Measurements from ENCODE around the gene CCDC70.
"Not testable (repeated sequence)": the region's sequence is repeated elsewhere in the genome, so short reads cannot be mapped to it uniquely, and the experiment has no call there.

CCDC70 gene

DNA sequence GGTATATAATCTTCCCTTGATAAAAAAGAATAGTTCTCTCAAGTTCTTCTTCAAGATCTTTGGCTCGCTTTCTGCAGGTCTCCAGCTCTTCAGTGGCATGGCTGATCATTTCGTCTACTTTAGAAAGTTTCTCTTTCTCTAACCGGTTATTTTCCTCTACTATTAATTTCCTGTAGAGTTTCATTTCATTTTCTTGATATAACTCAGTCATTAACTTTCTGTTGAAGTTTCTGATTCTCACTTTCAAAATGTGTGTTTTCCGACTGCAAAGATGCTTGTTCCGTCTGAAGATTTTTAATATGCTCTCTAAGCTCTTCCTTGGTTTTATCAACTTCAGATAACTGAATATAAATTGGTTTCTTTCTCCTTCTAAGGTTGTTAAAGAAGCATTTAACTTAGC lies 47.5 kb downstream of the CCDC70 start:
- not testable (repeated sequence) for DNase-seq (ENCODE audit: low spot score)

DNA sequence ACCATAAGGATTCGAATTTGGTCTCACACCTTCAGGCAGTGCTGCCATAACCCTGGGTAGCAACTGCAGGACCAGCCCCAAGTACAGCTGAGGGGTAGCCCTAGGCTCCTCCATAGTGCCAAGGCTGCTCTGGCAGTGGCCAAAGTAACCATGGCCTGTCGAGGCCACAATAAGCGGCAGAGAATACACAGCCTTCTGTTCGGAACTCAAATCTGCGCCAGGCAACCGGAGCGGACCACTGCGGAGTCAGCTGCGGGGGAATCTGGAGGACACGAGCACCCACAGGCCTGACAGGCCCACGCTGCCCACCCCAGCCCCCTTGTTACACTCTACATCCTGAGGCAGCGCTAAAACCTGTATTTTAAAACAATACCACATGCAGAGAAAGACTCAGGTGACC lies 48.7 kb downstream of the CCDC70 start:
- DNase-seq (ENCODE audit: low spot score), result no peak

- no peak for DNase-seq (ENCODE audit: low spot score)
These were observed 50.3 kb downstream of the CCDC70 start for GRCh38 chr13:51912091-51912490.

DNA sequence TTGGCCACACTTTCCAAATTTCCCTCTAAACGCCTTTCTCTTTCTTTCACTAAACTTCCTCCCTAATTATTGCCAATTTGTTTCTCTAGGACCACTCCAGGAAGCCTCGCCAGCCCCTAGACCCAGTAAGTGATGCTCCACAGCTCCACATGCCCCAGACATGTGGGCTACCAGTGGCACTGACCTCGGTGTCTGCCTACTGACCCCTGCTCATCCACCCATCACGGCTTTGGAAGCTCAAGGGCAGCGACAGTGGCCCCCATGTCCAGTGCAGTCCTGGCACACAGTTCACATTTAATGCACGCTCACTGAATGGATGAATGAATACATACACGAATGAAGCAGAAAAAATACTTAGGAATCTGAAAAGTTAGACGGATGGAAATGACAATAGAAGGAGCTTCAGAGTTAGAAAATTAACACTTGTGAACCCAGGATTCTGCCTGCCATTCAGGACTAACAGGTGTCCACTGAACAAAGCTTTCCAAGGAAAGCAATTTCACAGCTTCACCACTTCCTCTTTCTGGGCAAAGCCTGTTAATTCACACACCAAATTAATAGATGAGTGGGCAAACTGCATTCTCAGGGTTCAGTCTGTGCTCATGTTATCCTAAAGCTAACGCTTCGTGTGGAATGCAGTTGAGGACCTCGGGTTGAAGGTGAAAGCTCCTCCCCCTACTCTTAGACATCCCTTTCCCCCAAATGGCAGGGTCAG lies 50.9 kb downstream of the CCDC70 start:
- DNase-seq (ENCODE audit: low spot score), result no peak

DNA sequence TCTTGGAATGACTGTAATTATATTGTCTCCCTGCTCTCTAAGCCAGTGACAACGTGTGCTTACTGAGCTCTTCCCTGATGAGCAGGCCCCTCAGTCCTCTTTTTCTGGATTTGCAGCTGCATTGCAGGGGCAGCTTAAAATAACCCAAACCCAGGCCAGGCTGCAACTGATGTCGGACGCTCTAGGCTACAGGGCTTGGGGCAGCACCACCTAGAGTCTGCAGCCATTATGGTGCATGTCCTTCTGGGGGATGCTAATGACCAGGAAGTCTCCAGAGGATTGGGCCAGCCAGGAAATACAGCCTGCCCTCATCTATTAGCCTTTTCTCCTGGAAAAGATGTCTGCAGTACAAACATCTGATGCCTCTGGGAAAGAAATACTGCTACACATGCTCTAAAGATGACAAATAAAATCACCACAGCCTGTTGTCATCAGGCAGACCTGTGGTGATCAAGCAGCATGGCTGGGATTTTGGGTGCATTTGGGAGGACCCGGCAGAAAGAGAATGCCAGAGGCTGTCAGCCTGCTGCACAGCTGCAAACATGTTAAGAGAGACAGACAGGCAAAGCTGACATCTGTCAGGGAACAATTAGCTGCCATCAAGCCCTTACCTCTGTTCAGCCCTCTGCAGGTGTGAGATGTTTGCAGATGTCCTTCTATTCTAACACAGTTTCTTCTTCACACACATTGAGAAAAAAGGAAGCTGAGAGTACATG lies 51.8 kb downstream of the CCDC70 start:
- DNase-seq (ENCODE audit: low spot score), result no peak

- no peak for DNase-seq (ENCODE audit: low spot score)
These were observed 52.3 kb downstream of the CCDC70 start for GRCh38 chr13:51914137-51914493.

Data from LoVo (cell line).